DND-41 (cell line): Measurements from ENCODE around the gene ERCC6L2.

Experiments used
- ATAC-seq: fragments of 200-7000 bp; cut with Tn5 transposase; 3 replicates; pipeline ENCODE4 v1.9.1; 2021; ENCODE audit warnings: low read depth; ENCODE audit not compliant: insufficient read depth
- DNase-seq: peaks from one replicate; pipeline ENCODE4 v3.0.0-alpha.2; 2020
- H2AFZ ChIP-seq: 2 replicates; pipeline ENCODE4 v1.6.0; 2012; ENCODE audit warnings: low read depth, low read length
- H3K27ac ChIP-seq: 2 replicates; pipeline ENCODE4 v1.5.1; 2012; ENCODE audit warnings: low read length, inconsistent platforms
- H3K27me3 ChIP-seq: fragments of 200-600 bp; sonication (generic); 2 replicates; pipeline ENCODE4 v1.6.0; 2012; ENCODE audit warnings: low read length, mild to moderate bottlenecking, inconsistent platforms; ENCODE audit not compliant: insufficient read depth, poor library complexity
- H3K36me3 ChIP-seq: 2 replicates; pipeline ENCODE4 v1.5.1; 2012; ENCODE audit warnings: low read length, inconsistent platforms; ENCODE audit not compliant: insufficient read depth
- H3K4me1 ChIP-seq: 2 replicates; pipeline ENCODE4 v1.5.1; 2012; ENCODE audit warnings: mild to moderate bottlenecking, low read length; ENCODE audit not compliant: insufficient read depth
- H3K4me2 ChIP-seq: 2 replicates; pipeline ENCODE4 v1.6.0; 2012; ENCODE audit warnings: mild to moderate bottlenecking, moderate library complexity, low read length, inconsistent platforms; ENCODE audit not compliant: insufficient read depth
- H3K4me3 ChIP-seq, 2 experiments: fragments of 200-600 bp in 1 of 2; shearing (Covaris generic) in 1 of 2; 2 replicates each; pipeline ENCODE4 v1.5.1; 2012 to 2016; ENCODE audit warnings: inconsistent platforms in 2 of 2, low read length in 2 of 2, mild to moderate bottlenecking in 2 of 2, low read depth in 1 of 2, moderate library complexity in 1 of 2
- H3K79me2 ChIP-seq: 2 replicates; pipeline ENCODE4 v1.6.0; 2012; ENCODE audit warnings: low read length, inconsistent platforms; ENCODE audit not compliant: insufficient read depth
- H3K9ac ChIP-seq: 2 replicates; pipeline ENCODE4 v1.6.0; 2012; ENCODE audit warnings: low read depth, mild to moderate bottlenecking, inconsistent platforms, low read length, moderate library complexity
- H3K9me3 ChIP-seq: 2 replicates; pipeline ENCODE4 v1.5.1; 2012; ENCODE audit warnings: low read length, moderate library complexity, mild to moderate bottlenecking, inconsistent platforms; ENCODE audit not compliant: insufficient read depth, severe bottlenecking
- H4K20me1 ChIP-seq: 2 replicates; pipeline ENCODE4 v1.6.0; 2012; ENCODE audit warnings: low read length; ENCODE audit not compliant: insufficient read depth
- EZH2 ChIP-seq: IDR thresholded peaks from 3 replicates; pipeline ENCODE4 v1.6.1; 2012; ENCODE audit warnings: borderline replicate concordance, low read depth, mild to moderate bottlenecking, moderate library complexity, low read length, inconsistent platforms; ENCODE audit not compliant: severe bottlenecking
- TF ChIP-seq, protein P1 (sequence below): IDR thresholded peaks from 2 replicates; pipeline ENCODE4 v1.5.1; 2012; ENCODE audit warnings: borderline replicate concordance, low read length, moderate library complexity, mild to moderate bottlenecking; ENCODE audit not compliant: poor library complexity, severe bottlenecking; ENCODE audit errors: extremely low read depth

The ERCC6L2 gene

DNA sequence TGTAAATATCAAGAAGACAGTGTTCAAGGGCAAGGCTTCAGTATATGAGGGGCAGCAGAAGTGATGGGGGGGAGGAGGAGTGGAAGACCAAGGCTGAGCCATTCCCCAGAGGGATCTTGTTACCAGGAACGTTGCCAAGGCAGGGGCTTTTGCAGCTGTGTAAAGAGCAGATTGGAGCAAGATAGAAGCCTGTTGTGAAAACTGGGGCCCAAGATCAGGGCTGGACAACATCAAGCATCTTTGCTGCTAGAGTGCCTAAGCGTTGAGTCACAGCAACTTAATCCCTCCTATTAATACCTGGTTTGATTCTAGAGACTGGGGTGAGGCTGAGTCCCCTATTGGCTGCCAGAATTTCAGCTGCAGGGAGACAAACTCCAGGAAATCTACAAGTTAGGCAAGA is 18.4 kb upstream of the ERCC6L2 start:
- H3K4me1 ChIP-seq = no peaks in the 10 kb centered on the region; the same call in 1 of the 2 replicates
- H3K27me3 ChIP-seq = no peaks in the 10 kb centered on the region
- H3K9ac ChIP-seq = no peak overlapping the region
- H3K4me3 ChIP-seq = no peak overlapping the region
- no peaks in the 10 kb centered on the region for H4K20me1 ChIP-seq
- no peak for DNase-seq
- H3K4me2 ChIP-seq = no peak overlapping the region
- H3K9me3 ChIP-seq = peaks cover 1% of the 10 kb centered on the region
- H3K79me2 ChIP-seq = no peaks in the 10 kb centered on the region
- no peak for ATAC-seq
- H3K27ac ChIP-seq = no peak overlapping the region
- H2AFZ ChIP-seq = no peak overlapping the region
- TF ChIP-seq, protein P1, sequence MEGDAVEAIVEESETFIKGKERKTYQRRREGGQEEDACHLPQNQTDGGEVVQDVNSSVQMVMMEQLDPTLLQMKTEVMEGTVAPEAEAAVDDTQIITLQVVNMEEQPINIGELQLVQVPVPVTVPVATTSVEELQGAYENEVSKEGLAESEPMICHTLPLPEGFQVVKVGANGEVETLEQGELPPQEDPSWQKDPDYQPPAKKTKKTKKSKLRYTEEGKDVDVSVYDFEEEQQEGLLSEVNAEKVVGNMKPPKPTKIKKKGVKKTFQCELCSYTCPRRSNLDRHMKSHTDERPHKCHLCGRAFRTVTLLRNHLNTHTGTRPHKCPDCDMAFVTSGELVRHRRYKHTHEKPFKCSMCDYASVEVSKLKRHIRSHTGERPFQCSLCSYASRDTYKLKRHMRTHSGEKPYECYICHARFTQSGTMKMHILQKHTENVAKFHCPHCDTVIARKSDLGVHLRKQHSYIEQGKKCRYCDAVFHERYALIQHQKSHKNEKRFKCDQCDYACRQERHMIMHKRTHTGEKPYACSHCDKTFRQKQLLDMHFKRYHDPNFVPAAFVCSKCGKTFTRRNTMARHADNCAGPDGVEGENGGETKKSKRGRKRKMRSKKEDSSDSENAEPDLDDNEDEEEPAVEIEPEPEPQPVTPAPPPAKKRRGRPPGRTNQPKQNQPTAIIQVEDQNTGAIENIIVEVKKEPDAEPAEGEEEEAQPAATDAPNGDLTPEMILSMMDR = no peak
- no peak for TF ChIP-seq EZH2
- no peaks in the 10 kb centered on the region for H3K36me3 ChIP-seq

- Histone ChIP-seq H4K20me1 (no peaks in the 10 kb centered on the region), H3K4me1 (no peaks in the 10 kb centered on the region; the same call in 1 of the 2 replicates), H3K9ac (no peak overlapping the region), H3K36me3 (no peaks in the 10 kb centered on the region), H3K79me2 (no peaks in the 10 kb centered on the region), H3K9me3 (peaks cover 7% of the 10 kb centered on the region), H3K4me2 (no peak overlapping the region), H3K27me3 (no peaks in the 10 kb centered on the region), H3K27ac (no peak overlapping the region), H3K4me3 (no peak overlapping the region), H2AFZ (no peak overlapping the region)
- no peak for DNase-seq
- ATAC-seq = no peak
- no peak for TF ChIP-seq EZH2
- TF ChIP-seq, protein P1 = no peak
These were observed 17.6 kb upstream of the ERCC6L2 start for GRCh38 chr9:95857896-95858295.

GRCh38 chr9:95862343-95862742 is 13.1 kb upstream of the ERCC6L2 start:
- ATAC-seq = no peak
- Histone ChIP-seq H3K4me3 (no peak overlapping the region), H3K4me1 (no peaks in the 10 kb centered on the region), H4K20me1 (no peaks in the 10 kb centered on the region), H3K27me3 (no peaks in the 10 kb centered on the region), H3K9me3 (peaks cover 7% of the 10 kb centered on the region), H3K9ac (no peak overlapping the region), H3K36me3 (no peaks in the 10 kb centered on the region), H3K27ac (no peak overlapping the region), H3K79me2 (no peaks in the 10 kb centered on the region), H2AFZ (no peak overlapping the region), H3K4me2 (no peak overlapping the region)
- TF ChIP-seq, protein P1 = no peak
- no peak for TF ChIP-seq EZH2
- no peak for DNase-seq
